22Rv1 (cell line): ENCODE results near the gene UTP11.

ENCODE experiments used
- H3K27ac ChIP-seq: fragments of 450-650 bp; 2 replicates; pipeline ENCODE4 v1.5.1; 2017
- ZFX ChIP-seq: fragments of 450-650 bp; IDR thresholded peaks from 2 replicates; pipeline ENCODE4 v1.6.1; 2017; ENCODE audit warnings: antibody characterized with exemption, borderline replicate concordance
- TF ChIP-seq, protein P1 (sequence below): fragments of 450-650 bp; IDR thresholded peaks from 2 replicates; pipeline ENCODE4 v1.5.1; 2017; ENCODE audit warnings: mild to moderate bottlenecking

Gene UTP11

DNA sequence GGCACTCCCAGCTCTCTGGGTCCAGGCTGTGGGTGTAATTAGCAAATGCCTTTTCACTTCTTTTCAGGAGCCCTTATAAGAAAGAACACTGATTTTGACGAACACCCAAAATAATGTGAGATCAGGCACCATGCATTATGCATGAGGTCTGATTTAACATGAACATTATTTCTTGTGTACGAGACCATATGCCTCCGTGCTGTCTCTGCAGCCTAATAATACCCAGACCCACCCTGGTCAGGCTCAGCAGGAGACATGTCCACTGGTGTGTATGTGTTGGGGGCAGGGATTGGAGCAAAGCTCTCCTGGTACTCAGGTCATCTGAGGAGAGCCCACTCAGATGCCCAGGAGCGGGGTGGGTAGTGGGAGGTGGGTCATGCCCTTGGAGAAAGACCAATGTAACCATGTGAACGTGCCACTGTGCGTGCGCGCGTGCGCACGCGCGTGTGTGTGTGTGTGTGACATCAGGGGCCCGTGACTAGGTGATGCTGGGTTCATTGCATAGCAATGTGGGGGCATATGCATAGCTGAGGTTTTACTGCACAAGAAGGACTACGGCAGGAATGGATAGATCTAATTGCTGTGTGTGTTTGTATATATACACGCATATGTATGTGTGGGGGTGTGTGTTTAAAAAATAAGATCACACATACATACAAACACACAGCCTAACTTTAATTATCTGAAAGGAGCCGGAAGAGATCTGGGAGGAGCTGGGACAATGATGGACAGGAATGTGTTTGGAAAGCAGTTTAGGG, 27.0 kb downstream of the UTP11 start:
- H3K27ac ChIP-seq, result no peak overlapping the region
- TF ChIP-seq, protein P1, sequence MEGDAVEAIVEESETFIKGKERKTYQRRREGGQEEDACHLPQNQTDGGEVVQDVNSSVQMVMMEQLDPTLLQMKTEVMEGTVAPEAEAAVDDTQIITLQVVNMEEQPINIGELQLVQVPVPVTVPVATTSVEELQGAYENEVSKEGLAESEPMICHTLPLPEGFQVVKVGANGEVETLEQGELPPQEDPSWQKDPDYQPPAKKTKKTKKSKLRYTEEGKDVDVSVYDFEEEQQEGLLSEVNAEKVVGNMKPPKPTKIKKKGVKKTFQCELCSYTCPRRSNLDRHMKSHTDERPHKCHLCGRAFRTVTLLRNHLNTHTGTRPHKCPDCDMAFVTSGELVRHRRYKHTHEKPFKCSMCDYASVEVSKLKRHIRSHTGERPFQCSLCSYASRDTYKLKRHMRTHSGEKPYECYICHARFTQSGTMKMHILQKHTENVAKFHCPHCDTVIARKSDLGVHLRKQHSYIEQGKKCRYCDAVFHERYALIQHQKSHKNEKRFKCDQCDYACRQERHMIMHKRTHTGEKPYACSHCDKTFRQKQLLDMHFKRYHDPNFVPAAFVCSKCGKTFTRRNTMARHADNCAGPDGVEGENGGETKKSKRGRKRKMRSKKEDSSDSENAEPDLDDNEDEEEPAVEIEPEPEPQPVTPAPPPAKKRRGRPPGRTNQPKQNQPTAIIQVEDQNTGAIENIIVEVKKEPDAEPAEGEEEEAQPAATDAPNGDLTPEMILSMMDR, result no peak
- TF ChIP-seq ZFX, result no peak

DNA sequence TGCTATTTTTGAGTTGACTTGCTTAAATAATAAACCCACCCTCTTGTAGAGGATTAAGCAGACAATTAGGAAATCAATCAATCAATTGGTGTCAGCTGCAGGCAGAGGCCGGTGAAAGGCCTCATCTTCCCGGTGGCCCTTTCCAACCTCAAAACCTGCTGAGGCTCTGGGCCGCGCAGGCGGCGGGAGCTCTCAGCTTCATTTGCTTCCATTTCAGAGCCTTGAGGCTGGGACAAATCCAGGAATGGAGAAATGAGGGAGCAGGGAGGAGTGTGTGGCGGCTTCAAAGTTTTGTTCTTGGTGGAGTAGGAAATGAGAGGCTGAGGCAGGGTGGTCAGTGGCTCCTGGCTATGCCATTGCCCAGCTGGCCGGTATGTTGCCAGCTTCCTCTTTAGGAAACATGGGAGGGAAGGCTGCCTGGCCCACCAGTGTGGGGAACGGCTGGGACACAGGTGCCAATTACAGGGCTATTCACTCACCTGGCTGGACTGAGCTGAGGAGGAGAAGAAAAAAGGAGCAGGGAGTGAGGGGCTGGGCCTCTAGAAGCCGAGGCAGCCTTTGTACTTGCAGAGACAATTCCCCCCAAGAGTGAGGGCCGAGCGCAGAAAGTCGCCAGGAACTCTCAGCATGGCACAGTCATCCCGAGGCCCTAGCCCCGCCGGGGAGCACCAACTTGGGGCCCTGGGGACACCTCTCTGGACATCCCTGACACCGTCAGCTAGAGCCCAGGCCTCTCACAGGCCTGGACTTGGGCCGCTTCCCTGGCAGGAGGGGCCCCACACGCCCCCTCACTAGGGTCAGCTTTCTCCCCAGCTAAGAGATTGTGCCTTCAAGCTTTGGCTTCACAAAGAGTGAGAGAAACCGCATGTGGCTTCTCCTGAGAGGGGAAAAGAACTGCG, 29.7 kb downstream of the UTP11 start:
- no peak for TF ChIP-seq ZFX
- TF ChIP-seq, protein P1, result no peak
- H3K27ac ChIP-seq, result no peak overlapping the region

DNA sequence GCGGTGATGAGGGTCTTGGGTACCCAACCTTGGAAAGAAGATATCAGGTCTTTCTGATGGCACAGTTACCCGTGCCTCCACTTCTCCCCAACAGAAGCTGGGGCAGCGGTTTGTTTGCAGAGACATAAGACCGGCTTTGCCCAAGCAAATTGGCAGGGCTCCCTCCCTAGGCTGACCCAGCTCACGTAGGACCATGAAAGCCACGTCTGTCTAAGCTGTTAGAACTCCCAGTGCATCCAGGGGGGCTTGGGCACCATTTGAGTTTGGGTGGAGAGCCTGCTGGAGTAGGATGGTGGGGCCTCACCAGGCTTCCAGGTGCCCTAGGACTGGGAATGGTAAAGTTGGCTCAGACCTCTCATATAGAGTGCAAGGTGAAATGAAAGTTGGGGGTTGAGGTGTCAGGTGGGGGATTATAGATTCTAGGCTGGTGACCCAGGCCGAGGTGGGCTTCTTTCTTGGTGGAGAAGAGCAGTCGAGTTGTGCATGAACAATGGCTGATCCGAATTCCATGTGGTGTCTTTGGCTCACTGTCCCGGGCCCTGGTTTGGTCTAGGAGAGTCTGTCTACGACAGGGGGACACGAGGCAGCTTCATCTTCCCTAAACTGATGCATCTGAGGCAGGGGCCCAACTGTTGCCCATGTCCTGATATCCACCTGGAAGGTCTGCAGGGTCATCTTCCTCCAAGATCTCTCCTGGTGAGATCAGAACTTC, 30.7 kb downstream of the UTP11 start:
- TF ChIP-seq, protein P1, result no peak
- TF ChIP-seq ZFX, result no peak
- H3K27ac ChIP-seq, result no peak overlapping the region

DNA sequence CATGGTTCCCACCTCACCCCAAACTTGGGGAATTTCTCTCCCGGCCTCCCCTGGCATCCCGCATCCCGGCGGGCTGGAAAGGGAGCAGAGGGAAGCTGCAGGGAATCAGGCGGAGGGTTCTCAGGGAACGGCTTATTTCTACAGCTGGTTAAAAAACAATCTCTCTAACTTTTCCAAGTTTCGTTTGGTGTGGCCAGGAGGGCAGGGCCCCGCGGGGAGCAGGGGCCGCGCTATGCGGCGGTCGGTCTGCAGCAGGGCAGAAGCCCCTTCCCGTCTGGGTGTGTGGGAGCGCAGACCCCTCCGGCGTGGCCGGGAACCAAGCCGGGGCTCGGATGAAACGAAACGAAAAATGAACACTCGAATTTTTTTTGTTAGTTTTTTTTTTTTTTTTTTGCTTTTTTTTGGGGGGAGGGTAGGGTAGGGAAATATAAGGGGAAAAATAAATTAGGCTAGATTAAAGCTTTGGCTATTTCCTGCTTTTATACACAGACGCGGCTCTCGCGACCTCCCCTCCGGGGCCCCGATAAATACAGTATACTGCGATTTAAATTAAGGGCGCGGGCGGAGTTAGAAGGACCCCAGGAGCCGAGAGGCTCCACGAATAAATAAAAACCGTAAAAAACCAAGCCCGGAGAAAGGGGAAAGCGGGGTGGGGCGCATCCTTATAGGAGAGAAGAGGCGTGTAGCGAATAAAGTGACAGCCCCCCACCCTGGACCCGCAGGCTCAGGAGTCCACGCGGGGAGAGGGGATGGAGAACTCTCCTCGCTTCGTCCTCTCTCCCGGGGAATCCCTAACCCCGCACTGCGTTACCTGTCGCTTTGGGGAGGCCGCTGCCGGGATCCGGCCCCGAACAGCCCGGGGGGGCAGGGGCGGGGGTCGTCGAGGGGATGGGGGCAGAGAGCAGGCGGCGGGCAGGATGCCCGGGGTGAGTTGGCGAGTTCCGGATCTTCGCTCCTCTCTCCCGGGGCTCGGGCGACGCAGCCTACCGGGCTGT, 32.0 kb downstream of the UTP11 start:
- H3K27ac ChIP-seq, result no peak overlapping the region
- TF ChIP-seq, protein P1, result no peak
- TF ChIP-seq ZFX, result no peak

DNA sequence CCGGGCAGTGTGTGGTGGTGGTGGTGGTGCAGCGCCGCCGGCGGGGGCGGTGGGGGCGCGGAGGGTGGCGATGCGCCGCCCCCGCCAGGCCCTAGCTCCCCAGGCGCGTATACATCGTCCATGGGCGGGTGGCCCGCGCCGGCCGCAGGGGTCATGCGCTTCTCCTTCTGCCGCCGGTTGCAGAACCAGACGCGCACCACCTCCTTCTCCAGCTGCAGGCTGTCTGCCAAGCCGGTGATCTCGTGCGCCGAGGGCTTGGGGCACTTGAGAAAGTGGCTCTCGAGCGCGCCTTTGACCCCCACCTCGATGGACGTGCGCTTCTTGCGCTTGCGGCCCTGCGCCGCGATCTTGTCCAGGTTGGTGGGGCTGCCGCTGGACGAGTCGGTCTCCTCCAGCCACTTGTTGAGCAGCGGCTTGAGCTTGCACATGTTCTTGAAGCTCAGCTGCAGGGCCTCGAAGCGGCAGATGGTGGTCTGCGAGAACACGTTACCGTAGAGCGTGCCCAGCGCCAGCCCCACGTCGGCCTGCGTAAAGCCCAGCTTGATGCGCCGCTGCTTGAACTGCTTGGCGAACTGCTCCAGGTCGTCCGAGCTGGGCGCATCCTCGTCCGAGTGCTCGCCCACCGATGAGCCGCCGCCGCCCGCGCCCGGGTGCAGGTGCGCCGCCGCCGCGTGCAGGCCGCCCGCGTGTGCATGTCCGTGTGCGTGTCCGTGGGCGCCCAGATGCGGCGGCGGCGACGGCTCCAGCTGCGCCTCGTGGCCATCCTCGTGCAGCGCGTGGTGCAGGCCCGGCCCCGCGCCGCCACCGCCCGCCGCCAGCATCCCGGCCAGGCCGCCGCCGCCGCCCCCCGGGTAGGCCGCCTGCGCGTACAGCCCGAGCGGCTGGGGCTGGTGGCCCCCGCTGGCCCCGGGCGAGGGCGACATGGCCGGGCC, 33.1 kb downstream of the UTP11 start:
- H3K27ac ChIP-seq, result no peak overlapping the region
- TF ChIP-seq, protein P1, result no peak
- no peak for TF ChIP-seq ZFX
